Tibial nerve (tissue), 4 donors: ENCODE results near the gene RGS6. TPM values are rescaled to one million over a fixed set of nuclear protein-coding genes. Genes with fewer than 3 reads are reported as not detected.

Experiments used
- DNase-seq, 2 donors: peaks; one replicate each; pipeline ENCODE4 v3.0.0-alpha.2; 2019; ENCODE audit warnings: low spot score in 2 of 2
- H3K27ac ChIP-seq, 4 donors: fragments of 200-600 bp; sonication (generic) in 3 of 4; one replicate each; pipeline ENCODE4 v1.5.1; 2017 to 2019; ENCODE audit warnings: mild to moderate bottlenecking in 1 of 4
- H3K27me3 ChIP-seq, 2 donors: fragments of 200-600 bp; sonication (generic) in 1 of 2; one replicate each; pipeline versions ENCODE4 v1.5.1 to v1.6.0; 2017 to 2019
- H3K36me3 ChIP-seq, 3 donors: fragments of 200-600 bp; sonication (generic); one replicate each; pipeline ENCODE4 v1.5.1; 2018 to 2019
- H3K4me1 ChIP-seq, 4 donors: fragments of 200-600 bp; sonication (generic) in 3 of 4; one replicate each; pipeline ENCODE4 v1.5.1; 2017 to 2019
- H3K4me3 ChIP-seq, 4 donors: fragments of 200-600 bp; sonication (generic) in 3 of 4; one replicate each; pipeline ENCODE4 v1.5.1; 2017 to 2019; ENCODE audit warnings: mild to moderate bottlenecking in 1 of 4, moderate library complexity in 1 of 4
- H3K9me3 ChIP-seq, 4 donors: fragments of 200-600 bp; sonication (generic) in 3 of 4; one replicate each; pipeline ENCODE4 v1.5.1; 2017 to 2019
- CTCF ChIP-seq, 5 experiments: fragments of 200-600 bp in 3 of 5; fragments of 450-650 bp in 2 of 5; sonication (generic) in 3 of 5; IDR thresholded peaks; one replicate each; pipeline ENCODE4 v1.5.1; 2016 to 2019; ENCODE audit warnings: antibody characterized with exemption in 5 of 5, mild to moderate bottlenecking in 3 of 5, moderate library complexity in 2 of 5
- EP300 ChIP-seq, 2 donors: sonication (generic); formaldehyde crosslinking; IDR thresholded peaks; one replicate each; pipeline ENCODE4 v1.6.1; 2017; ENCODE audit warnings: antibody characterized with exemption in 2 of 2, mild to moderate bottlenecking in 1 of 2
- POLR2A ChIP-seq, 2 donors: fragments of 450-650 bp; IDR thresholded peaks; one replicate each; pipeline ENCODE4 v1.6.1; 2017; ENCODE audit warnings: antibody characterized with exemption in 2 of 2, mild to moderate bottlenecking in 2 of 2, moderate library complexity in 2 of 2
- WGBS, 2 donors: methylation state at CpG; one replicate each; pipeline ENCODE4 v1.1.5; 2018; 5-methylcytosine and 5-hydroxymethylcytosine counted together
- total RNA-seq, 4 donors: library from RNA; depleted of rRNA; stranded (reverse); fragments of >200 nt; gene quantifications; one replicate each; pipeline ENCODE4 v1.1.0, GENCODE V29; 2016

RGS6 gene
- total RNA-seq, 4 donors from 2014 or later = 43.5 to 67.2 (median 54.7) TPM

GRCh38 chr14:72057701-72058285 is 125.6 kb downstream of the RGS6 start:
- Histone ChIP-seq H3K27ac (no peak overlapping the region), H3K9me3 (no peaks in the 10 kb centered on the region), H3K27me3 (no peaks in the 10 kb centered on the region), H3K4me3 (no peak overlapping the region), H3K36me3 (no peaks in the 10 kb centered on the region), H3K4me1 (no peaks in the 10 kb centered on the region)
- no peak for TF ChIP-seq CTCF (IDR thresholded peaks at IDR 0.05)
- no peak for TF ChIP-seq POLR2A (IDR thresholded peaks at IDR 0.05)
- TF ChIP-seq EP300 (IDR thresholded peaks at IDR 0.05) = no peak
- no peak for DNase-seq
- 82% methylated on average over 4 of the region's 4 CpGs for WGBS, 2 donors

- TF ChIP-seq POLR2A (IDR thresholded peaks at IDR 0.05) = no peak
- no peak for TF ChIP-seq EP300 (IDR thresholded peaks at IDR 0.05)
- TF ChIP-seq CTCF (IDR thresholded peaks at IDR 0.05) = no peak
These were observed 128.2 kb downstream of the RGS6 start for GRCh38 chr14:72060460-72060859.

GRCh38 chr14:72060917-72061316 is 128.7 kb downstream of the RGS6 start:
- no peaks in the 10 kb centered on the region for H3K9me3 ChIP-seq
- H3K4me1 ChIP-seq = peaks cover 0 to 10% (median 0%) of the 10 kb centered on the region in 4 donors
- H3K27me3 ChIP-seq = no peaks in the 10 kb centered on the region
- no peak for TF ChIP-seq CTCF (IDR thresholded peaks at IDR 0.05)
- TF ChIP-seq POLR2A (IDR thresholded peaks at IDR 0.05) = no peak
- no peak for TF ChIP-seq EP300 (IDR thresholded peaks at IDR 0.05)
- WGBS, 2 donors = 96 to 100% methylated on average over 1 of the region's 1 CpG
- DNase-seq = no peak
- no peak overlapping the region for H3K27ac ChIP-seq
- no peaks in the 10 kb centered on the region for H3K36me3 ChIP-seq
- H3K4me3 ChIP-seq = no peak overlapping the region

More at GRCh38 chr14:72060460-72060859, 128.2 kb downstream of the RGS6 start:
- 49 to 70% methylated on average over 3 of the region's 3 CpGs for WGBS, 2 donors
- no peaks in the 10 kb centered on the region for H3K27me3 ChIP-seq
- no peak for DNase-seq
- H3K9me3 ChIP-seq = no peaks in the 10 kb centered on the region
- no peaks in the 10 kb centered on the region for H3K36me3 ChIP-seq
- no peak overlapping the region for H3K27ac ChIP-seq
- no peak overlapping the region for H3K4me3 ChIP-seq
- H3K4me1 ChIP-seq = peaks cover 0 to 10% (median 0%) of the 10 kb centered on the region in 4 donors

GRCh38 chr14:72061718-72062117 is 129.5 kb downstream of the RGS6 start:
- TF ChIP-seq POLR2A (IDR thresholded peaks at IDR 0.05) (no peak), CTCF (IDR thresholded peaks at IDR 0.05) (no peak), EP300 (IDR thresholded peaks at IDR 0.05) (no peak)
- WGBS, 2 donors = 74 to 76% methylated on average over 1 of the region's 1 CpG
- DNase-seq = no peak

GRCh38 chr14:72063761-72064282 is 131.6 kb downstream of the RGS6 start:
- no peak for DNase-seq
- H3K27me3 ChIP-seq = no peaks in the 10 kb centered on the region
- peaks cover 0 to 10% (median 0%) of the 10 kb centered on the region in 4 donors for H3K4me1 ChIP-seq
- no peaks in the 10 kb centered on the region for H3K9me3 ChIP-seq
- 34 to 53% methylated on average over 4 of the region's 4 CpGs for WGBS, 2 donors
- no peak overlapping the region for H3K4me3 ChIP-seq
- H3K27ac ChIP-seq = no peak overlapping the region
- H3K36me3 ChIP-seq = no peaks in the 10 kb centered on the region
- TF ChIP-seq POLR2A (IDR thresholded peaks at IDR 0.05) = no peak
- no peak for TF ChIP-seq CTCF (IDR thresholded peaks at IDR 0.05)
- no peak for TF ChIP-seq EP300 (IDR thresholded peaks at IDR 0.05)

More at GRCh38 chr14:72061718-72062117, 129.5 kb downstream of the RGS6 start:
- Histone ChIP-seq H3K36me3 (no peaks in the 10 kb centered on the region), H3K4me1 (peaks cover 0 to 10% (median 0%) of the 10 kb centered on the region in 4 donors), H3K27ac (no peak overlapping the region), H3K4me3 (no peak overlapping the region), H3K27me3 (no peaks in the 10 kb centered on the region), H3K9me3 (no peaks in the 10 kb centered on the region)
